Measurements from ENCODE around the gene ZRANB3. TPM values are rescaled to one million over a fixed set of nuclear protein-coding genes. Genes with fewer than 3 reads are reported as not detected.

ZRANB3 gene
- total RNA-seq, 1 experiment from 2014 or later: 14.5 TPM

DNA sequence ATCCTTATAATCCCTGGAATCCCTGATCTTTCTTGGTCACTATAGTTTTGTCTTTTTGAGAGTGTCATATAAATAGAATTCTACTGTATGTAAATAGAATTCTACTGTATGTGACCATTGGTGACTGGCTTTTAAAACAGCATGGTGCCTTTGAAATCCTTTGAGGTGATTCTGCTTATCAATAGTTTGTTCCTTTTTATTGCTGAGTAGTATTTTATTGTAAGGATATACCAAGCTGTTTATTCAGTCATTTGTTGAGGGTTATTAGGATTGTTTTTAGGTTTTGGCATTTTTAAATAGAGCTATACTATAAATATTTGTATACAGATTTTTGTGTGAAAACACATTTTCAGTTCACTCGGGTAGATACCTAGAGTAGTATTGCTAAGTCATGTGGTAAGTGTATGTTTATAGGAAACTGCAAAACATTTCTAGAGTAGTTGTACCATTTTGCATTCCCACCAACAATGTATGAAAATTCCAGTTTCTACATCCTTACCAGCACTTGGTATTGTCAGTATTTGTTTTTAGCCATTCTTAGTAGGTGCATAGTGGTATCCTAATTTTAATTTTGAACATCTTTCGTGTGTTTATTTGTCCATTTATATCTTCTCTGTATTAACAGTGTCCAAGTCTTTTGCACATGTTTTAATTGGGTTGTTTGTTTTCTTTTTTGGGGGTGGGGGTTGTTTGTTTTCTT lies 433.3 kb downstream of the ZRANB3 start:
- no peaks in the 10 kb centered on the region for H3K27me3 Mint-ChIP-seq (ENCODE audit: unreplicated experiment)
- H3K27ac Mint-ChIP-seq (ENCODE audit: unreplicated experiment): no peak overlapping the region
- TF ChIP-seq CTCF (IDR thresholded peaks at IDR 0.05; ENCODE audit: unreplicated experiment): no peak
- intact Hi-C loops (cut with micrococcal nuclease; ENCODE audit: unreplicated experiment): no loop called here
- DNase-seq: no peak
- peaks cover 12% of the 10 kb centered on the region for H3K4me1 Mint-ChIP-seq (ENCODE audit: low read depth, unreplicated experiment)
- no peak overlapping the region for H3K4me3 Mint-ChIP-seq (ENCODE audit: low read depth, unreplicated experiment)
- no TSS peak for BruUV-seq (replicated peaks)
- H3K9me3 Mint-ChIP-seq (ENCODE audit: low read depth, unreplicated experiment): no peaks in the 10 kb centered on the region
- no peaks in the 10 kb centered on the region for H3K36me3 Mint-ChIP-seq (ENCODE audit: insufficient read depth, unreplicated experiment)
- CTCF ChIA-PET: no interaction called here

- Mint-ChIP-seq H3K27me3 (ENCODE audit: unreplicated experiment) (no peaks in the 10 kb centered on the region), H3K4me1 (ENCODE audit: low read depth, unreplicated experiment) (peaks cover 19% of the 10 kb centered on the region), H3K9me3 (ENCODE audit: low read depth, unreplicated experiment) (no peaks in the 10 kb centered on the region), H3K27ac (ENCODE audit: unreplicated experiment) (no peak overlapping the region), H3K36me3 (ENCODE audit: insufficient read depth, unreplicated experiment) (no peaks in the 10 kb centered on the region), H3K4me3 (ENCODE audit: low read depth, unreplicated experiment) (no peak overlapping the region)
- intact Hi-C loops (cut with micrococcal nuclease; ENCODE audit: unreplicated experiment): no loop called here
- BruUV-seq (replicated peaks): no TSS peak
- no peak for TF ChIP-seq CTCF (IDR thresholded peaks at IDR 0.05; ENCODE audit: unreplicated experiment)
- DNase-seq: no peak
- CTCF ChIA-PET: no interaction called here
These were observed 434.2 kb downstream of the ZRANB3 start for GRCh38 chr2:135096665-135097446.

DNA sequence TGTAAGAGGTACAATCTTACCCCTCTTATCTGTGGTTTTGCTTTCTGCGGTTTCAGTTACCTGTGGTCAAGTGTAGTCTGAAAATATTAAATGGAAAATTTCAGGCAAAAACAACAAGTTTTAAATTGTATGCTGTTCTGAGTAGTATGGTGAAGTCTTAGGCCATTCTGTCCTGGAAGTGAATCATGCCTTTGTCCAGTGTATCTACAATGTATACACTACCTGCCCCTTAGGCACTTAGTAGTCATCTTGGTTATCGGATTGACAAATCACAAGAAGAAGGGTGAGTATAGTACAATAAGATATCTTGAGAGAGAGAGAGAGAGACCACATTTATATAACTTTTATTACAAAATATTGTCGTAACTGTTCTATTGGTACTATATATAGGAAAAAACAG lies 435.4 kb downstream of the ZRANB3 start:
- no TSS peak for BruUV-seq (replicated peaks)
- Mint-ChIP-seq H3K4me1 (ENCODE audit: low read depth, unreplicated experiment) (peaks cover 29% of the 10 kb centered on the region), H3K4me3 (ENCODE audit: low read depth, unreplicated experiment) (no peak overlapping the region), H3K27ac (ENCODE audit: unreplicated experiment) (no peak overlapping the region), H3K36me3 (ENCODE audit: insufficient read depth, unreplicated experiment) (no peaks in the 10 kb centered on the region), H3K9me3 (ENCODE audit: low read depth, unreplicated experiment) (no peaks in the 10 kb centered on the region), H3K27me3 (ENCODE audit: unreplicated experiment) (no peaks in the 10 kb centered on the region)
- no peak for DNase-seq
- no peak for TF ChIP-seq CTCF (IDR thresholded peaks at IDR 0.05; ENCODE audit: unreplicated experiment)
- intact Hi-C loops (cut with micrococcal nuclease; ENCODE audit: unreplicated experiment): no loop called here
- CTCF ChIA-PET: no interaction called here

DNA sequence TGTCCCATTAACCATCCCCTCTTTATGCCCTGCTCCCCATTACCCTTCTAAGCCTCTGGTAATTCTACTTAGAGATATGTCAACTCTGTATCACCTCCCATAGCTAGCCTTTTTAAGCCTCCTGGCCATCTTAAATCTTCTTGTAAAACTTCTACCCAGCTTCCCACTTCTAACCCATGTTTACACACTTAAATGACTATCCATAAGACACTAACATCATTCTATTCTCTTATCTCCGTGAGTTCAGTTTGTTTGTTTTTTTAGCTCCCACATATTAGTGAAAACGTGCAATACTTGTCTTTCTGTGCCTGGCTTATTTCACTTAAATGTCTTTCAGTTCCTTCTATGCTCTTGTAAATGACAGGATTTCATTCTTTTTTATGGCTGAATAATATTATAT lies 436.5 kb downstream of the ZRANB3 start:
- Mint-ChIP-seq H3K4me1 (ENCODE audit: low read depth, unreplicated experiment) (peaks cover 29% of the 10 kb centered on the region), H3K36me3 (ENCODE audit: insufficient read depth, unreplicated experiment) (no peaks in the 10 kb centered on the region), H3K27me3 (ENCODE audit: unreplicated experiment) (no peaks in the 10 kb centered on the region), H3K9me3 (ENCODE audit: low read depth, unreplicated experiment) (no peaks in the 10 kb centered on the region), H3K4me3 (ENCODE audit: low read depth, unreplicated experiment) (no peak overlapping the region), H3K27ac (ENCODE audit: unreplicated experiment) (no peak overlapping the region)
- no TSS peak for BruUV-seq (replicated peaks)
- intact Hi-C loops (cut with micrococcal nuclease; ENCODE audit: unreplicated experiment): loop anchor here (5.0 kb wide), 1 partner anchor 42 kb away; the partner anchor contains the start of gene RAB3GAP1
- no peak for DNase-seq
- TF ChIP-seq CTCF (IDR thresholded peaks at IDR 0.05; ENCODE audit: unreplicated experiment): no peak
- CTCF ChIA-PET: no interaction called here

Data from Calu3 (cell line).